Measurements from ENCODE around the gene LHFPL6. TPM values are rescaled to one million over a fixed set of nuclear protein-coding genes. Genes with fewer than 3 reads are reported as not detected.
A peak's percentile ranks its signal among the peaks of the same experiment; 100 is the strongest.

The LHFPL6 gene
- total and polyA plus RNA-seq, 4 donors = 22.7 to 115 (median 36.1) TPM

DNA sequence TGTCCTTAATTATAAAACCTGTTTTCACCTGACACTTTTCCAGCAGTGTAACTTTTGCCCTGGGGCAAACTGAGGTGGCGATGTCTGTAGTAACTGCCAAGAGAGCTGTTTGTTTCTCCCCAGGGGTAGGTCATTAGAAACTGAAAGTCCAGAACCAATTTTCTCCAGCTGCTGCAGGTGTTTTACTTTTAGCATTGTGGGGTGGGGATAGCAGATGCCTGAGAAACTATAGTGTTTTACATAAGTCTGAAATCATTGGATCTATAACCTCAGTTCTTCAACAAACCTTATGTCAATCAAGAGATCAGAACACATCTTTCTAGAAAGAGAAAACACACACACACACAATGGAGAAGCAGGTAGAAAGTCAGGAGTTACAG lies 92.7 kb downstream of the LHFPL6 start:
- Histone ChIP-seq H3K4me1 (ENCODE audit: control insufficient read depth in 5 of 5, insufficient read depth in 5 of 5, low read length in 5 of 5) (peaks cover 0 to 26% (median 6%) of the 10 kb centered on the region in 5 donors), H3K4me3 (no peak overlapping the region), H3K27me3 (ENCODE audit: control insufficient read depth in 3 of 3, insufficient read depth in 3 of 3, low read length in 2 of 3) (no peaks in the 10 kb centered on the region), H3K36me3 (ENCODE audit: control insufficient read depth in 4 of 4, insufficient read depth in 4 of 4, low read length in 4 of 4) (no peaks in the 10 kb centered on the region), H3K9ac (ENCODE audit: insufficient read depth in 1 of 2, low read length in 2 of 2) (no peak overlapping the region), H3K27ac (ENCODE audit: low read depth in 1 of 2, low read length in 1 of 2) (no peak overlapping the region), H3K9me3 (ENCODE audit: control insufficient read depth in 4 of 4, insufficient read depth in 3 of 4, low read length in 3 of 4) (no peaks in the 10 kb centered on the region)
- no peak for DNase-seq
- no peak for ATAC-seq (ENCODE audit: insufficient read depth, low FRiP score)
- 81 to 89% methylated on average over 1 of the region's 1 CpG for WGBS, 2 donors
- TF ChIP-seq, protein P1, sequence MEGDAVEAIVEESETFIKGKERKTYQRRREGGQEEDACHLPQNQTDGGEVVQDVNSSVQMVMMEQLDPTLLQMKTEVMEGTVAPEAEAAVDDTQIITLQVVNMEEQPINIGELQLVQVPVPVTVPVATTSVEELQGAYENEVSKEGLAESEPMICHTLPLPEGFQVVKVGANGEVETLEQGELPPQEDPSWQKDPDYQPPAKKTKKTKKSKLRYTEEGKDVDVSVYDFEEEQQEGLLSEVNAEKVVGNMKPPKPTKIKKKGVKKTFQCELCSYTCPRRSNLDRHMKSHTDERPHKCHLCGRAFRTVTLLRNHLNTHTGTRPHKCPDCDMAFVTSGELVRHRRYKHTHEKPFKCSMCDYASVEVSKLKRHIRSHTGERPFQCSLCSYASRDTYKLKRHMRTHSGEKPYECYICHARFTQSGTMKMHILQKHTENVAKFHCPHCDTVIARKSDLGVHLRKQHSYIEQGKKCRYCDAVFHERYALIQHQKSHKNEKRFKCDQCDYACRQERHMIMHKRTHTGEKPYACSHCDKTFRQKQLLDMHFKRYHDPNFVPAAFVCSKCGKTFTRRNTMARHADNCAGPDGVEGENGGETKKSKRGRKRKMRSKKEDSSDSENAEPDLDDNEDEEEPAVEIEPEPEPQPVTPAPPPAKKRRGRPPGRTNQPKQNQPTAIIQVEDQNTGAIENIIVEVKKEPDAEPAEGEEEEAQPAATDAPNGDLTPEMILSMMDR (IDR thresholded peaks at IDR 0.05; ENCODE audit: control extremely low read depth, extremely low read depth) = no peak

DNA sequence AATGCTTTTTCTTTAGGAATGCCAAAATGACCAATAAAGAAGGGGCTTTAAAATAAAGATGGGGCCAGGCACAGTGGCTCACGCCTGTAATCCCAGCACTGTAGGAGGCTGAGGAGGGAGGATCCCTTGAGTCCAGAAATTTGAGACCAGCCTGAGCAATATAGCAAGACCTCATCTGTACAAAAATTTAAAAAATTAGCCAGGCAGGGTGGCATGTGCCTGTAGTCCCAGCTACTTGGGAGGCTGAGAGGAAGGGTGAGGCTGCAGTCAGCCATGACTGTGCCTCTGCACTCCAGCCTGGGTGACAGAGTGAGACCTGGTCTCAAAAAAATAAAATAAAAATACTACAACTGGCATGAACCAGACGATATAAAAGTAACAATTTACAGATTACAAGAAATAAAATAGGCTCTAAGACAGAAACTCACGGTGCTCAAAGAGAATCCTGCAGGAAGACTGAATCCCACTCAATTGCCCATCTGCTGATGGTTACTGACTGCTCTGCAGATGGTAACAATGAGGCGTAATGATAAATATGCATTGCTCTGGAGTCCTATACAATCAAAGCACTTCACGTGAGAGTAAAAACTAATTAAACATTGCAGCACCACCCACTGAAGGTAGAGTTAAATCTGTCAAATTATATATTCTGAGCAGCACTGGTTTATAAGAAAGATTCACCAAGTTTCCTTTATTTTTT lies 93.2 kb downstream of the LHFPL6 start:
- DNase-seq = no peak
- H3K27ac ChIP-seq (ENCODE audit: low read depth in 1 of 2, low read length in 1 of 2) = no peak overlapping the region
- H3K36me3 ChIP-seq (ENCODE audit: control insufficient read depth in 4 of 4, insufficient read depth in 4 of 4, low read length in 4 of 4) = no peaks in the 10 kb centered on the region
- H3K4me3 ChIP-seq = no peak overlapping the region
- H3K4me1 ChIP-seq (ENCODE audit: control insufficient read depth in 5 of 5, insufficient read depth in 5 of 5, low read length in 5 of 5) = peaks cover 0 to 27% (median 3%) of the 10 kb centered on the region in 5 donors
- no peak for ATAC-seq (ENCODE audit: insufficient read depth, low FRiP score)
- WGBS, 2 donors = 60 to 63% methylated on average over 5 of the region's 5 CpGs
- no peak overlapping the region for H3K9ac ChIP-seq (ENCODE audit: insufficient read depth in 1 of 2, low read length in 2 of 2)
- TF ChIP-seq, protein P1 (IDR thresholded peaks at IDR 0.05; ENCODE audit: control extremely low read depth, extremely low read depth) = no peak
- H3K9me3 ChIP-seq (ENCODE audit: control insufficient read depth in 4 of 4, insufficient read depth in 3 of 4, low read length in 3 of 4) = no peaks in the 10 kb centered on the region
- H3K27me3 ChIP-seq (ENCODE audit: control insufficient read depth in 3 of 3, insufficient read depth in 3 of 3, low read length in 2 of 3) = no peaks in the 10 kb centered on the region

DNA sequence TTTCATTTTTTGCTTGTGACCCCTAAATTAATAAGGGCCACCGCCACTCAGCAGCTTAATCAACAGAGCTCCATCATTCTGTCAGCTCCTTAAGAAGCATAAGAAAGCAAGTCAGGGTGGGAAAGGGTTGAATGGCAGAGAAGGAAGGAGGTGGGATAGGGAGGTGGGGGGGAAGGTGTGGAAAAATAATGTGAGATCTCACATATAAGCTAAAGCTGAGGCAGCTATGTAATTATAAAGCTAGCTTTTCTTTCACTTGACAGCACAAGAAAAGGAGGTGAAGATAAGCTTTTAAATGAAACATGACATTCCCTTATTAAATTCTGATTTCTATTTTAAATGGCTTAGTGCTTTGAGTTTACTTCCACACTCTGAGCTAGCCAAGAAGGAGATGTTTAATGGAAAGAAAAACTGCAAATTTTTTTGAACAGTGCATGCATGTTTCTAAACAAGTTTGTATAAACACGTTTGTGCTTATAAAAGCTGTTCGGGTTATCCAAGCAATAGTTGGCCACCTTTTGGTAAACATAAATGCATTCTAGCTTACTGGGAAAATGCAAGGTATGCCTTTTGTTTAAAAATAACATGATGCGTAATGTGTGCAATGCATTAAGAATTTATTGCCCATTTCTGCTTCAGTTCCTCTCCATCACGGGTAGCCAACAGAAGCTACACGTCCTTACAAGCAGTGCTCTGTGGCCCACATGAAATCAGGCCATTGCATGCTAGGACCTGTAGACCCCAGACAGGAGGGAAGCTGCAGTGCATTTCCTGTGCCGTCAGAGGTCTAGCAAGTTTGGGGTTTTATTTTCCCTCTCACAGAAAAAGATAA lies 96.2 kb downstream of the LHFPL6 start:
- H3K27me3 ChIP-seq (ENCODE audit: control insufficient read depth in 3 of 3, insufficient read depth in 3 of 3, low read length in 2 of 3) = no peaks in the 10 kb centered on the region
- no peaks in the 10 kb centered on the region for H3K9me3 ChIP-seq (ENCODE audit: control insufficient read depth in 4 of 4, insufficient read depth in 3 of 4, low read length in 3 of 4)
- no peak overlapping the region for H3K4me3 ChIP-seq
- H3K9ac ChIP-seq (ENCODE audit: insufficient read depth in 1 of 2, low read length in 2 of 2) = no peak overlapping the region
- 59 to 65% methylated on average over 7 of the region's 7 CpGs for WGBS, 2 donors
- H3K36me3 ChIP-seq (ENCODE audit: control insufficient read depth in 4 of 4, insufficient read depth in 4 of 4, low read length in 4 of 4) = no peaks in the 10 kb centered on the region
- TF ChIP-seq, protein P1 (IDR thresholded peaks at IDR 0.05; ENCODE audit: control extremely low read depth, extremely low read depth) = no peak
- H3K27ac ChIP-seq (ENCODE audit: low read depth in 1 of 2, low read length in 1 of 2) = no peak overlapping the region
- H3K4me1 ChIP-seq (ENCODE audit: control insufficient read depth in 5 of 5, insufficient read depth in 5 of 5, low read length in 5 of 5) = peaks cover 0 to 34% (median 5%) of the 10 kb centered on the region in 5 donors
- no peak for ATAC-seq (ENCODE audit: insufficient read depth, low FRiP score)
- DNase-seq = peak in 2 of 3 donors; percentile 32 to 43

Data from lung (tissue), 12 donors.